Measurements from ENCODE around the gene SLC8A2. TPM values are rescaled to one million over a fixed set of nuclear protein-coding genes. Genes with fewer than 3 reads are reported as not detected.

SLC8A2 gene
- total and polyA plus RNA-seq, 11 donors, result 0.08 to 0.67 (median 0.29) TPM; not detected in 4

- intact Hi-C loops (cut with DNase I), result loop anchor here in 3 of 10 donors (1.0 to 10.0 kb wide), 2 partner anchors 131 to 133 kb away; no protein-coding TSS in a partner anchor
- H3K9me3 ChIP-seq, result no peaks in the 10 kb centered on the region
- peak overlapping the region in 1 of 12 donors; percentile 15 for H3K4me3 ChIP-seq
- H3K27me3 ChIP-seq, result peaks cover 9 to 84% (median 63%) of the 10 kb centered on the region in 9 donors
- DNase-seq, result peak in 2 of 5 donors; percentile 36 to 40
- TF ChIP-seq CTCF (IDR thresholded peaks at IDR 0.05) (peak; percentile 70 to 86 (median 79)), POLR2A (IDR thresholded peaks at IDR 0.05) (no peak)
- peaks cover 0 to 31% (median 15%) of the 10 kb centered on the region in 12 donors for H3K4me1 ChIP-seq
- peak overlapping the region in 1 of 12 donors; percentile 60 for H3K27ac ChIP-seq
- H3K36me3 ChIP-seq, result no peaks in the 10 kb centered on the region
- 4 to 12% (median 5%) methylated on average over 16 to 17 of the region's 17 CpGs for WGBS, 4 donors
- ATAC-seq, result peak; percentile 64 to 73 (median 68)
Observed at GRCh38 chr19:47427241-47428176, 44.2 kb downstream of the SLC8A2 start.

- Histone ChIP-seq H3K4me1 (peaks cover 0 to 25% (median 4%) of the 10 kb centered on the region in 12 donors), H3K4me3 (no peak overlapping the region), H3K27ac (no peak overlapping the region), H3K27me3 (peaks cover 12 to 76% (median 54%) of the 10 kb centered on the region in 9 donors), H3K9me3 (no peaks in the 10 kb centered on the region), H3K36me3 (no peaks in the 10 kb centered on the region)
- TF ChIP-seq CTCF (IDR thresholded peaks at IDR 0.05) (no peak), POLR2A (IDR thresholded peaks at IDR 0.05) (no peak)
- ATAC-seq (no peak), DNase-seq (no peak)
- intact Hi-C loops (cut with DNase I), result loop anchor here in 1 of 10 donors (10.0 kb wide), 1 partner anchor 129 kb away; no protein-coding TSS in a partner anchor
- 11 to 17% (median 13%) methylated on average over 19 of the region's 19 CpGs for WGBS, 4 donors
Observed at GRCh38 chr19:47423203-47423882, 48.4 kb downstream of the SLC8A2 start.

- TF ChIP-seq POLR2A (IDR thresholded peaks at IDR 0.05), result no peak
- TF ChIP-seq CTCF (IDR thresholded peaks at IDR 0.05), result no peak
- intact Hi-C loops (cut with DNase I), result loop anchor here in 1 of 10 donors (10.0 kb wide), 1 partner anchor 128 kb away; no protein-coding TSS in a partner anchor
- 5 to 11% (median 8%) methylated on average over 1 of the region's 1 CpG for WGBS, 4 donors
Observed at GRCh38 chr19:47422417-47423163, 49.1 kb downstream of the SLC8A2 start.

More at GRCh38 chr19:47422417-47423163, 49.1 kb downstream of the SLC8A2 start:
- ATAC-seq (no peak), DNase-seq (no peak)
- H3K27me3 ChIP-seq, result peaks cover 12 to 83% (median 61%) of the 10 kb centered on the region in 9 donors
- peaks cover 0 to 22% (median 1%) of the 10 kb centered on the region in 12 donors for H3K4me1 ChIP-seq
- no peak overlapping the region for H3K4me3 ChIP-seq
- no peaks in the 10 kb centered on the region for H3K9me3 ChIP-seq
- H3K27ac ChIP-seq, result no peak overlapping the region
- no peaks in the 10 kb centered on the region for H3K36me3 ChIP-seq
